A549 (cell line): ENCODE results near the gene JMJD6. TPM values are rescaled to one million over a fixed set of nuclear protein-coding genes. Genes with fewer than 3 reads are reported as not detected.
A peak's percentile ranks its signal among the peaks of the same experiment; 100 is the strongest.

Experiments used
- ATAC-seq, 2 experiments: fragments of 200-7000 bp in 1 of 2; fragments of >200 bp in 1 of 2; cut with Nextera tagmentation in 1 of 2; cut with Tn5 transposase in 1 of 2; 3 replicates each; pipeline versions ENCODE4 v1.8.0 to v1.9.1; 2018 to 2020; ENCODE audit warnings: mild to moderate bottlenecking in 1 of 2, moderate library complexity in 1 of 2
- CTCF ChIA-PET: fragments of 300-600 bp; sonication (Branson Sonifier 250); formaldehyde crosslinking; extraction: SDS; loops from one replicate; lab custom pipeline; 2021; ENCODE audit warnings: antibody characterized with exemption, inconsistent platforms; lab: Yijun Ruan, JAX
- POLR2A ChIA-PET: fragments of 350-600 bp; formaldehyde crosslinking; extraction: SDS; loops from one replicate; lab custom pipeline; 2021; ENCODE audit warnings: antibody characterized with exemption, inconsistent platforms; lab: Yijun Ruan, JAX
- DNase-seq, 2 experiments: peaks; one replicate each; pipeline versions ENCODE4 v3.0.0 to v3.0.0-alpha.2; 2011 to 2016; ENCODE audit warnings: low read depth in 1 of 2, low spot score in 1 of 2
- FAIRE-seq: peaks from 2 replicates; lab custom pipeline; 2011; peaks lifted over from hg19 to GRCh38; lab: Jason Lieb, UNC
- H3K27ac ChIP-seq, 2 experiments: fragments of >200 bp; sonication (Bioruptor Twin); formaldehyde crosslinking; 3 replicates each; pipeline ENCODE4 v1.5.1; 2016 to 2017
- H3K4me1 ChIP-seq: fragments of >200 bp; sonication (Bioruptor Twin); formaldehyde crosslinking; 3 replicates; pipeline ENCODE4 v1.6.1; 2016
- H3K4me2 ChIP-seq: fragments of >200 bp; sonication (Bioruptor Twin); formaldehyde crosslinking; 3 replicates; pipeline ENCODE4 v1.6.1; 2016
- H3K4me3 ChIP-seq: fragments of >200 bp; sonication (Bioruptor Twin); formaldehyde crosslinking; 3 replicates; pipeline ENCODE4 v1.5.1; 2016
- H3K9me3 ChIP-seq: fragments of >200 bp; sonication (Bioruptor Twin); formaldehyde crosslinking; 3 replicates; pipeline ENCODE4 v1.6.1; 2016
- CTCF ChIP-seq: fragments of >200 bp; sonication (Bioruptor Twin); formaldehyde crosslinking; IDR thresholded peaks from 3 replicates; pipeline ENCODE4 v1.5.1; 2016
- FOSB ChIP-seq: fragments of 250-450 bp; sonication (Bioruptor Pico); IDR thresholded peaks from 2 replicates; pipeline ENCODE4 v1.5.0; 2020; ENCODE audit warnings: mild to moderate bottlenecking, moderate library complexity
- HES2 ChIP-seq: fragments of >200 bp; sonication (Bioruptor Twin); formaldehyde crosslinking; IDR thresholded peaks from 2 replicates; pipeline ENCODE4 v1.6.1; 2016
- HMGXB4 ChIP-seq: fragments of 250-450 bp; sonication (Bioruptor Pico); IDR thresholded peaks from 2 replicates; pipeline ENCODE4 v1.5.0; 2021; ENCODE audit warnings: mild to moderate bottlenecking, moderate library complexity, borderline replicate concordance
- HOXA7 ChIP-seq: fragments of 250-450 bp; sonication (Bioruptor Pico); IDR thresholded peaks from 2 replicates; pipeline ENCODE4 v1.5.0; 2020; ENCODE audit warnings: mild to moderate bottlenecking, moderate library complexity
- HOXB13 ChIP-seq: fragments of 250-450 bp; sonication (Bioruptor Pico); IDR thresholded peaks from 2 replicates; pipeline ENCODE4 v1.5.0; 2020; ENCODE audit warnings: low read depth, mild to moderate bottlenecking, moderate library complexity
- KDM1A ChIP-seq: fragments of 200-600 bp; sonication (generic); IDR thresholded peaks from 2 replicates; pipeline ENCODE4 v1.6.1; 2016; ENCODE audit warnings: low read depth, mild to moderate bottlenecking
- MYC ChIP-seq: IDR thresholded peaks from 2 replicates; pipeline ENCODE4 v1.6.1; 2012; ENCODE audit warnings: mild to moderate bottlenecking, inconsistent platforms, low read length, improper control_type of control experiment, borderline replicate concordance
- POLR2AphosphoS2 ChIP-seq: conservative IDR thresholded peaks from 2 replicates; pipeline ENCODE4 v1.6.1; 2012; ENCODE audit warnings: low read length, improper control_type of control experiment, inconsistent platforms
- RAD21 ChIP-seq, 2 experiments: fragments of >200 bp in 1 of 2; sonication (Bioruptor Twin) in 1 of 2; formaldehyde crosslinking in 1 of 2; IDR thresholded peaks in 1 of 2; conservative IDR thresholded peaks in 1 of 2; 2 replicates in 1 of 2; 3 replicates in 1 of 2; pipeline ENCODE4 v1.6.1; 2012 to 2018; ENCODE audit warnings: inconsistent platforms in 1 of 2
- RCOR1 ChIP-seq: fragments of 150-350 bp; IDR thresholded peaks from 2 replicates; pipeline ENCODE4 v1.6.1; 2014; ENCODE audit warnings: antibody characterized with exemption, low read length, low read depth
- ZFP36 ChIP-seq: fragments of 450-650 bp; IDR thresholded peaks from 2 replicates; pipeline ENCODE4 v1.6.1; 2014; ENCODE audit warnings: borderline replicate concordance; ENCODE audit not compliant: partially characterized antibody
- WGBS: methylation state at CpG from one replicate; pipeline ENCODE4 v1.1.6; 2017; ENCODE audit errors: missing lambda C conversion rate; 5-methylcytosine and 5-hydroxymethylcytosine counted together
- polyA plus RNA-seq, 4 experiments: library from polyadenylated mRNA; depleted of rRNA in 3 of 4; stranded (reverse); fragments of >200 nt; fragmentation: RNase III in 1 of 4; extraction: RNeasy Plus Mini Kit Qiagen cat#74134 plus additional on column Dnase treatment in 1 of 4; gene quantifications; 2 replicates in 3 of 4; 3 replicates in 1 of 4; pipeline ENCODE4 v1.2.3, GENCODE V29; 2011 to 2017

JMJD6 gene
- polyA plus RNA-seq, 2 of the 4 experiments (the other 2 are of a cell fraction): 17.5 to 53.3 TPM

GRCh38 chr17:76683011-76683755 is 43.2 kb downstream of the JMJD6 start:
- 66% methylated on average over 18 of the region's 18 CpGs for WGBS
- TF ChIP-seq RAD21 (conservative IDR thresholded peaks at IDR 0.05 in 1 of 2, IDR thresholded peaks at IDR 0.05 in 1 of 2): 0 out of 5 replicates have a peak, but pooled peaks of 1 of the 2 experiments have one; percentile 14
- TF ChIP-seq POLR2AphosphoS2: no peak
- TF ChIP-seq CTCF: peak; percentile 12; the same call in 1 of the 3 replicates
- TF ChIP-seq HMGXB4: no peak
- no peak for TF ChIP-seq RCOR1
- no peak for TF ChIP-seq HOXA7 (CRISPR knock-in tag)
- TF ChIP-seq, all 56 proteins: peak for 2
- no peak for FAIRE-seq
- CTCF ChIA-PET: interaction anchor here (1.3 to 20.1 kb wide), 10 partner anchors 8 to 166 kb away, joined by 3 to 456 read pairs (median 40); partner anchors contain the start of genes JMJD6, METTL23 and MXRA7
- no peak for DNase-seq
- no peak overlapping the region for H3K4me3 ChIP-seq
- no peaks in the 10 kb centered on the region for H3K9me3 ChIP-seq
- ATAC-seq: no peak
- H3K27ac ChIP-seq: no peak overlapping the region
- no peak overlapping the region for H3K4me2 ChIP-seq
- H3K4me1 ChIP-seq: peaks cover 6% of the 10 kb centered on the region
- POLR2A ChIA-PET: no interaction called here

GRCh38 chr17:76682296-76682695 is 44.1 kb downstream of the JMJD6 start:
- Histone ChIP-seq H3K27ac (no peak overlapping the region), H3K9me3 (no peaks in the 10 kb centered on the region), H3K4me3 (no peak overlapping the region), H3K4me2 (no peak overlapping the region), H3K4me1 (no peaks in the 10 kb centered on the region)
- no peak for ATAC-seq
- no peak for TF ChIP-seq ZFP36
- TF ChIP-seq MYC: no peak
- no peak for TF ChIP-seq KDM1A
- TF ChIP-seq HES2: no peak
- no peak for TF ChIP-seq FOSB (CRISPR knock-in tag)
- TF ChIP-seq CTCF: no peak
- TF ChIP-seq HOXB13: no peak
- CTCF ChIA-PET: interaction anchor here (0.8 to 20.1 kb wide), 32 partner anchors 12 to 224 kb away, joined by 3 to 456 read pairs (median 9); partner anchors contain the start of genes AANAT, JMJD6, METTL23 and MXRA7
- POLR2A ChIA-PET: interaction anchor here (1.2 to 2.3 kb wide), 3 partner anchors 11 to 125 kb away, joined by 4 to 14 read pairs (median 10); no protein-coding TSS in a partner anchor
- no peak for DNase-seq
- FAIRE-seq: no peak
- WGBS: 88% methylated on average over 12 of the region's 12 CpGs
